GM19193 (cell line): ENCODE results near the gene BCCIP.

Experiments
- POLR2A ChIP-seq: IDR thresholded peaks from 4 replicates; pipeline ENCODE4 v1.6.1; 2011; ENCODE audit not compliant: insufficient read depth, insufficient read length; ENCODE audit errors: extremely low read depth

The BCCIP gene

DNA sequence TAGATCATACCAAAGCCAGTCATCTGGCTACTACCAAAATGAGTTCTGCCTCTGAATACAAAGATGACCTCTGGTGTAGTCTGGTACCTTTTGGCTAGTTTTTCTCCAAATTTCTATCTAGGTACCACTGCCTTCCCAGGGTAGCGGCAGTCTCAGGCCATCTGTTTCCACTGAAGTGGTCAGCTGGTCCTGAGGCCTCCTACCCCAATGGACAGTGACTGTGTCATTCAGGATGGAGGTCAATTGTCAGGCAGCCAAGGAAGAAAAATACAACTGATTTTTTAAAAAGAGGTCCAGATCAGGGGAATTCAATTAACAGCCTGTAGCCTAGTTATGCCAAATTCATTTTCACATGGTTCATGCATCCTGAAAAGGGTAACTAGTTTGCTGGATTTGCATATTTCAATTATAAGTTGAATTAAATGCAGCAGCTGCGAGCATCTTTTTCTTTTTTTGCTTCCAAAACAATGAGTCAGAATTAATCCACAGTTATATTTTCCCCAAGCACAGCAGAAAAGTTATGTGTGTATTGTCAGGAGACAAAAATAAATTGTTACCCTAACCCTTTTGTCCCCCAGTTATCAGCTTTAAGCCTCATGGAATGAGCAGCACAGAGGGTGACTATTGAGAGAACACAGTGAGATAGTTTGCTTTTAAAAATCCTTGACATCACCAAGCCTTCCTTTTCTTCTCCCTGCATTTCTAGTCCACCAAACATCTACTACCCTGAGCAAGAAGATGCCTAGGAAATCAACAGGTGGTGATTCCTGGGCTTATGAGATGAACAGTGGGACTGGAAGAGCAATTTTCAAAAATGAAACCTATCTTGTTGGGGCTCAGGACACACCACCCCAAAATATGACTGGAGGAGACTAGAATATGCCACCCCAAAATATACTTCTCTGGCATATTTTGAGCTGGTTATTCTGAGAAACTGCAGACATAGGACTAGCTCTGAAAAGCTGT is 27.7 kb downstream of the BCCIP start:
- TF ChIP-seq POLR2A = no peak

DNA sequence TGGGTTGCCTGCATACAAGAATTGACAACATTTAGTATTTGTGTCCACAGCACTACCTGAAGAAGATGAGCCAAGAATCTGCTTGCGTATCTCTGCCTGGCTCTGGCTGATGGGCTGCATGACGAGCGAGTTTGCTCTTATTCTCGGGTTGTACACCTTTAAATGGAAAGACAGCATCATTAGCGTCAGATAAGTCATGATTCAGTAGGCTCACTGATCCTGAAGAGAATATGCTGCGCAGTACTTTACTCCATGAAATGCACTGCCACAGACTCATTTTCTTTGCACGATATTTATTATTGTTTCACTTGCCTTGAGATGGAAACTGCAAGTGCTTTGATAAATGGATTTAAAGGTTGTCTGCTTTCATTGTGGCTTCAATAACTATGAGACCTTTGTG is 29.1 kb downstream of the BCCIP start:
- no peak for TF ChIP-seq POLR2A

DNA sequence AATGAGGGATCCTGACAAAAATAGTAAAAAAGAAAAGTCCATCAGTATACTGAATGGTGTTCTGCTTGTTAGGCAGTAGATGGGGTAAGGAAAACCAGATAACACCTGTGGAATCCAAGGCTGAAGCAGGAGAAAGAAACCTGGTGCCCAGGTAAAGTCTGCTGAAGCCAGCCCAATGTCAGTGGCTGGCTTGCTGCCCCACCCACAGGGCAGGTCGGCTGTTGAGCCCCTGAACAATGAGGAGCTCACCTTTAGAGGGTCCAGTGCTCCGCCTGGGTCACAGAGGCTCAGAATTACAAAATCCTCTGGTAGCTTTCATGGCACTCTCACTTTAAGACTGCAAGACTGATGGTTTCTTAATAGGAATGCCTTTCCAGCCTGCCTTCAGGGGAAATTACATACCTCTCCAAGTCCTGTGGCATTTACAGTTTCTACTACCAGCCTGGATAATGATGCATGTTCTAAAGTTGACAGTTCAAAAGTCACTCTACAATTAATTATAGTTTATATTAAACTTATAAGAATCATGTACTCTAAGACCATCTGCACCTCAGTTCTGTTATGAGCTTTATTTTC is 33.9 kb downstream of the BCCIP start:
- TF ChIP-seq POLR2A = no peak

DNA sequence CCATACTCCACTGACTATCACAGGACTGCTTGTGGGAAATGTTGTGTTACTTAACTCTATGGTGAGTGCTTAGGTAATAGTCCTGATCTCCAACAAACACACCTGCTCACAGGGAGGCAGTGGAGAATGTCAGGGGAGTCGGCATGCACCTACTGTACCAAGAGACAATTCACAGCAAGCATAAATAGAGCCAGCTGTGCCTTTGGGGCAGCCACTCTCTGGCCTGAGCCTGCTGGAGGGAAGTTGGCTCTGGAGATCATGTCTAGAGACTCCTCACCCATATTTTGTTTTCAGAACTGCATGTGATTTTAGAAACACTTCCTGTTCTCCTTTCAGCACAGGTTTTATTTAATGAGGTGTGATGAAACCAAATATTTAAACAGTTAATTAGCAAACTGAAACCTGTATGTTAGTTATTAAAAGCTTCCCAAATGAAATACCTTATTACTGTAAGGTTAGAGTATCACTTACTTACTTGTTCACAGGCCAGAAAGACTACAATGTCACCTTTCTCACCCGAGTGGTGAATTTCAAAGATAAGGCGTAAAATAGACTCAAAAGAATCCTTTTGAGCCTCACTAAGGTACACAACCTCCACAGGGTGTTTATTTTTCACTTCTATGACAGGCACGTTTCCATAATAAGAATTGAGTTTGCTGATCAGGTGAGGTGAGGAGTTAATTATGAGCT is 35.9 kb downstream of the BCCIP start:
- no peak for TF ChIP-seq POLR2A

DNA sequence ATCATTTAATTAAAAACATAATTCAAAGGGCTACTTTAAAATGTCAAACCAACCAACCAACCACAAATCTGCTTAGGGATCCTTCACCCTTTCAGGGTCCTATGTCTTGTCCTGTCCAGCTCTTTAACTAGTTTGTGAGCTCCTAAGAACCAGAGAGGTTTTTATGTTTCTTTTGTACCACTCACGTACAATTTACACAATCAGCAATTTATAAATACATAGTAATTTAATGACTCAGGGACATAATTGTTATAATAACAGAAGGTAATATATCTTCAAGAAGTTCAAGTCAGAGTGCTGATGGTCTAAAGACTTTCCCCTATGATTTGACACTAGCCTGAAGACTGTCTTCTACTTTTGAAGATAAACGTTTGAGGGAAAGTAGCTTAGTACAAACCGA is 41.8 kb downstream of the BCCIP start:
- TF ChIP-seq POLR2A = no peak

DNA sequence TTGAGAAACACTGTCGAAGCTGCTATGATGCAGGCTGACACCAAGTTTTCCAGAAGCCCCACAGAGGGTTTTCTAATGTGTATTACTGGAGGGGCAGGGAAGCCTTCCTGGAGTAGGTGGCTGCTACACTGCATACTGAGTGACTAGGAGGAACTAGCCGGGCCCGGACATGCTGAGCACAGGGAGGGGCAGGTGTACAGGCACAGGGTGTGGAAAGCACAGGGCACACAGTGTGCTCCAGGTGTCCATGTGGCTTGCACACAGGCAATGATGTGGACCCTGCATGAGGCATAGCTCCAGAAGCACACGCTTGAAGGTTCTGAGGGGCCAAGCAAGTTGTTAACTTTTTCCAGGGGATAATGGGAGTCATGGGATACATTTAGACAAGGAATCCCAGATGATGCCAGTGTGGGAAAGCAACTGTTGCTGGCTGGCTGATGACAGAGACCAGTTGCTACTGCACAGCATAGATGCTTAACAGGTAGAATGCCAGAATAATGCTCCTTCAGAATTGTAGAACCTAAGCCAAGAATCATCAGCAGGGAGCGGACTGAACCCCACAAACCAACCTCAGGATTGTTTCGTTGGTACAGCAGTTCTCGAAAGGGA is 43.2 kb downstream of the BCCIP start:
- no peak for TF ChIP-seq POLR2A

DNA sequence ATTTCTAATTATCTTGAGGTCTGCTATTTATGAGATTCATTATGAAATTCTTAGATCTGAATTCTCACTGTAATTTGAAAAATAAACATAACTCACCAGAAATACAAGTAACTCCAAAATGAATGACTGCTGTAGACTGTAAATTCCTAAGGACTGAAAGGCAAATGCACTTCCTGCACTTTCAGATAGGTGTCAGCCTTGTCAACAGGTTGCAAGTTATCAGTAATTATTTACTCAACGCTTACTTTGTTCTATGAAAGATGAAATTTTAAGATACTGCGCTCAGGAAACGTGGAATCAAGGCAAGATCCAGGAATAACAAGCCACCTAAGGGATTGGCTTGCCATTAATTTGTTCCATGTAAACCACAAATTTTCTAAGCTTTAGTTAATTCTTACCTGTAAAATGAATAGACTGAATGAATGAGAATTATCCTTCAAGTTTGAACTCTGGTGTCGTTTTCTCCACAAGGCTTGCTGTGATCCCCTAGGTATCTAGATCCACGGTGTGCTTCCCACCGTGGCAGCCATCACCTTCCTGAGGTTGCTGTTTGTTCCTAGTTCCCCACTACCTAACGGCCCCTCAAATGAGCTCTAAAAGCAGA is 45.1 kb downstream of the BCCIP start:
- TF ChIP-seq POLR2A = no peak

DNA sequence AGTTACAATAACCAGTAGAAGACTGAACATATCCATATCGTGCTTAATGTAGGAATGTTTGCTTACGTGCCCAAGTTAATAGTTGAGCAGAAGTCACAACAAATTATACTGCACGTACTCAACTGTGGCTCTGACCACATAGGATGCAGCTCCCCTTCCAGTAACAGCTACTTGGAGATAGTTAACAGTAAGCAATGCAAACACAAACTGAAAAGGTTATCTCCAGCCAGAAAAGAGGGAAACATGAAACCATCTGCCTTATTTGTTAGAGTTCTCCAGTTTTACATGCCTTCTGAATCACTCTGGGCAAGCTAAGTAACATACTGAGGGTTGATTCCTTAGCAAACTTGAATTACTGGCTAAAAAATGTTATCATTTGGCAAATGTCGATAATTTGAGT is 48.0 kb downstream of the BCCIP start:
- TF ChIP-seq POLR2A = no peak

DNA sequence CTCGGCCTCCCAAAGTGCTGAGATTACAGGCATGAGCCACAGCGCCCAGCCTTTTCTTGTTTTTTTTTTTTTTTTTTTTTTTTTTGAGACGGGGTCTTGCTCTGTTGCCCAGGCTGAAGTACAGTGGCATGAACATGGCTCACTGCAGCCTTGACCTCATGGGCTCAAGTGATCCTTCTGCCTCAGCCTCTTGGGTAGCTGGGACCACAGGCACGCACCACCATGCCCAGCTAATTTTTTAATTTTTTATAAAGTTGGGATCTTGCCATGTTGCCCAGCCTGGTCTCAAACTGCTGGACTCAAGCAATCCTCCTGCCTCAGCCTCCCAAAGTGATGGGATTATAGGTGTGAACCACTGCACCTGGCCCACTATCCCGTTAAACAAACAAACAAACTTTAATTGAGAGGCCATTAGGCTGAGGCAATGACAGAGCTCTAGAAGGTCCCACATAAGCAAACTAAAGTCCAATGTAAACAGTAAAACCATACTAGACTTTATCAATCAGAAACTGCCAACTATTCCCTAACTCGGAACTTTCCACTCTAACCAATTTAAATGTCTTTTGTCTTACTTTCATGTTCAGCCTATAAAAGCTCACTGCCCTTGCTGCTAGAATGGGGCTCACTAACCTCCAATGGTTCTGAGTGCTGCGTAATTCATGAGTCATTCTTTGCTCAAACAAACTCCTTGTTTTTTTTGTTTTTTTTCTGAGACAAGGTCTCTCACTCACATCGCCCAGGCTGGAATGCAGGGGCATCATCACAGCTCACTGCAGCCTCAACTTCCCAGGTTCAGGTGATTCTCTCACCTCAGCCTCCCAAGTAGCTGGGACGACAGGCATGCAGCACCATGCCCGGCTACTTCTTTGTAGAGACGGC is 55.9 kb downstream of the BCCIP start:
- TF ChIP-seq POLR2A = no peak

DNA sequence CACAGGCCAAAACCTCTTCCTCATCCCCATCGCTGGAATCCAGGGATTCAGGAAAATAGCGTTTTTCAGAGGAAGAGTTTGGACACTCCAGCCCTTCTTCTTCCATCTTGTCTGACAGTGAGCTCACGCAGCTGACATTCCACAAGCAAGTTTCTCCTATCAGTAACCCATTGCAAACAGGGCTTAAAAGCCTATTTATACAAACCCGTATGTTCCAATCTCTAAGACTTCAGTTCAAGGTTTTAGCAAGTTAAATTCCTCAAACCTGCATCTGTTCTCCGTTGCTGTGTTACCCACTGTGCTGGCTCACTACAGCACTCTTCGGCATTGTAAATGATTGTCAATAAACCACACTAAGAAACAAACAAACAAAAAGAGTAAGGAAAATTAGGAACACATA is 57.4 kb downstream of the BCCIP start:
- TF ChIP-seq POLR2A = no peak

DNA sequence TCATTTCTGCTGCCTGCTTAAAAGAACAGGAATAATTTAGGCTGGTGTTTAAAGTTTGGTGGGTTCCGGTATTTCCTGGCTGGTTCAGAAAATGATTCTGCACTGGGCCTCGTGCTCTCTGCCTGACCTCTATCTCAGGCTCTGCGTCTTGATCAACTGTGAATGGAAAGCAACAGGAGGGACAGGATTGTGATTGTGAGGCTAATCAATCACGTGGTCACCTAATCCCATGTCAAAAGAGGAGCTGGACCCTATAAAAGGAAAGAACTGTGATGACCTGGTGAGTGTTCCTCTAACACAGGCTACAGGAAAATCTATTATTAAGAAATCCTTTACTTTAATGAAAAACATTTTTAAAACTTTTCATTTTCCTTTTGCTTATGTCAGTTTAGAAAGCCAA is 57.8 kb downstream of the BCCIP start, which contains the start of gene DHX32:
Gene DHX32 (minus strand): TSS at position 101 of the 400 bp plus-strand sequence. CDS start 468 bp downstream, outside the sequence.
- no peak for TF ChIP-seq POLR2A

DNA sequence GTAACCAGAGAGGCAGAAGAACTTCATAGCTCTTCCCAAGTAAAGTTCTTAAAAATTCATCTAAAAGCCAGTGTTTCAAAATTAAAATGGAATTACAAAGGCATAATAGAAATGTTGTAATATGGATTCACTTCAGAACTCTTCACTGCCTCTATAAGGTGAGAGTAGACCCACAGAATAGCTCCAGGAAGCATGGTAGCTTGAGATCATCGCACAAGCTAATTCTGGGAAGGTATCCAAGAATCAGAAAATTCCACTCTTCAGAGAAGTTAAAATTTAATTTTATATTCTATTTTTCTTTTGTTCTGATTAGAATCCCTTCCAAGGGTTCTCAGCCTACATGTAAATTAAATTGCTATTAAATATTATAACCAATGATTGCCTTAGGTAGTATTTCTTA is 59.2 kb downstream of the BCCIP start:
- TF ChIP-seq POLR2A = no peak

DNA sequence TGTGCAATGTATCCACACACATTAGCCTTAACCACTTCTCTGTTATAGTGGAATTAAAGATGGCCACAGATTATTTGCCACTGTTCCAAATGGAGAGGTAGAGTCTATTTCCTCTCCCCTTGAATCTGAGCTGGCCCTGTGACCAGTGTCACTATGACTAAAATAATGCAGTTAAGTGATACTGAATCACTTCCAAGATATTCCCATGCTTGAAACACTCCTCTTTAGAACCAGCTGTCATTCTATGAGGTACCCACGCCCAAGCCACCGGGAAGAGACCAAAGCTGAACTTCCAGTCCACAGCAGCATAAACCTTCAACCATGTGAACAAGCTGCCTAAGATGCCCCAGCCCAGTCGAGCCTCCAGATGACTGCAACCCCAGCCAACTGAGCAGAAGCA is 59.9 kb downstream of the BCCIP start:
- no peak for TF ChIP-seq POLR2A
